EL (cell line): Measurements from ENCODE around the gene EPS8L3.
"Not testable (repeated sequence)": the region's sequence is repeated elsewhere in the genome, so short reads cannot be mapped to it uniquely, and the experiment has no call there.

Source experiments
- DNase-seq: peaks from one replicate; pipeline ENCODE4 v3.0.0-alpha.2; 2016

Gene EPS8L3

GRCh38 chr1:109728870-109729269, 34.9 kb downstream of the EPS8L3 start:
- DNase-seq = no peak

GRCh38 chr1:109726728-109727373, 36.9 kb downstream of the EPS8L3 start:
- no peak for DNase-seq

GRCh38 chr1:109726007-109726406, 37.7 kb downstream of the EPS8L3 start:
- no peak for DNase-seq

- DNase-seq = no peak
These were observed 38.2 kb downstream of the EPS8L3 start for GRCh38 chr1:109725510-109725909.

GRCh38 chr1:109724933-109725332, 38.8 kb downstream of the EPS8L3 start:
- no peak for DNase-seq

GRCh38 chr1:109722908-109723691, 40.6 kb downstream of the EPS8L3 start:
- peak; percentile 50 for DNase-seq

- DNase-seq = no peak
These were observed 41.8 kb downstream of the EPS8L3 start for GRCh38 chr1:109721971-109722370.

- peak; percentile 35 for DNase-seq
These were observed 42.7 kb downstream of the EPS8L3 start for GRCh38 chr1:109721042-109721441.

GRCh38 chr1:109719337-109719837, 44.3 kb downstream of the EPS8L3 start:
- peak; percentile 62 for DNase-seq

GRCh38 chr1:109718495-109718894, 45.2 kb downstream of the EPS8L3 start:
- DNase-seq = peak; percentile 35

- DNase-seq = no peak
These were observed 46.0 kb downstream of the EPS8L3 start for GRCh38 chr1:109717729-109718128.

- no peak for DNase-seq
These were observed 47.1 kb downstream of the EPS8L3 start for GRCh38 chr1:109716570-109717090.

GRCh38 chr1:109716121-109716520, 47.6 kb downstream of the EPS8L3 start:
- no peak for DNase-seq

- DNase-seq = no peak
These were observed 48.9 kb downstream of the EPS8L3 start for GRCh38 chr1:109714661-109715372.

- no peak for DNase-seq
These were observed 50.1 kb downstream of the EPS8L3 start for GRCh38 chr1:109713636-109714035.

GRCh38 chr1:109712321-109712864, 51.3 kb downstream of the EPS8L3 start:
- DNase-seq = peak; percentile 0

GRCh38 chr1:109711593-109712320, 52.0 kb downstream of the EPS8L3 start, which contains the start of gene GSTM5:
Gene GSTM5, plus strand, starts transcription at chr1:109712251. Its CDS starts 62 bp downstream, at chr1:109712313.
- peak; percentile 0 for DNase-seq

GRCh38 chr1:109709822-109710221, 53.9 kb downstream of the EPS8L3 start:
- not testable (repeated sequence) for DNase-seq

- not testable (repeated sequence) for DNase-seq
These were observed 54.8 kb downstream of the EPS8L3 start for GRCh38 chr1:109708949-109709348.

- no peak for DNase-seq
These were observed 58.3 kb downstream of the EPS8L3 start for GRCh38 chr1:109705411-109705810.

GRCh38 chr1:109704173-109704572, 59.5 kb downstream of the EPS8L3 start:
- no peak for DNase-seq

GRCh38 chr1:109702940-109703339, 60.8 kb downstream of the EPS8L3 start:
- DNase-seq = not testable (repeated sequence)
